Ishikawa (cell line): ENCODE results near the gene PCDH7.

Experiments used
- CEBPB ChIP-seq: IDR thresholded peaks from 2 replicates; pipeline ENCODE4 v1.6.1; 2012
- CREB1 ChIP-seq: IDR thresholded peaks from 2 replicates; pipeline ENCODE4 v1.6.1; 2012; ENCODE audit warnings: low read depth
- EP300 ChIP-seq: IDR thresholded peaks from 2 replicates; pipeline ENCODE4 v1.6.1; 2012; ENCODE audit warnings: borderline replicate concordance
- FOXM1 ChIP-seq: IDR thresholded peaks from 2 replicates; pipeline ENCODE4 v1.6.1; 2012; ENCODE audit warnings: low read depth, borderline replicate concordance
- NFIC ChIP-seq: IDR thresholded peaks from 2 replicates; pipeline ENCODE4 v1.6.1; 2012
- RAD21 ChIP-seq: IDR thresholded peaks from 2 replicates; pipeline ENCODE4 v1.6.1; 2012; ENCODE audit warnings: low read depth
- TAF1 ChIP-seq: IDR thresholded peaks from 2 replicates; pipeline ENCODE4 v1.6.1; 2012; ENCODE audit warnings: low read depth, mild to moderate bottlenecking
- TEAD4 ChIP-seq: IDR thresholded peaks from 2 replicates; pipeline ENCODE4 v1.6.1; 2012
- USF1 ChIP-seq: IDR thresholded peaks from 2 replicates; pipeline ENCODE4 v1.6.1; 2012
- YY1 ChIP-seq: IDR thresholded peaks from 2 replicates; pipeline ENCODE4 v1.6.1; 2012; ENCODE audit warnings: low read depth
- ZBTB7A ChIP-seq: IDR thresholded peaks from 2 replicates; pipeline ENCODE4 v1.6.1; 2012; ENCODE audit warnings: low read depth
- TF ChIP-seq, protein P1 (sequence below): IDR thresholded peaks from 2 replicates; pipeline ENCODE4 v1.6.1; 2012
- TF ChIP-seq, protein P2 (sequence below): IDR thresholded peaks from 2 replicates; pipeline ENCODE4 v1.6.1; 2012; ENCODE audit warnings: low read depth, mild to moderate bottlenecking

GRCh38 chr4:30722092-30722358 lies 1.9 kb downstream of the PCDH7 start:
- no peak for TF ChIP-seq RAD21
- TF ChIP-seq FOXM1 = no peak
- TF ChIP-seq TAF1 = no peak
- TF ChIP-seq CEBPB = no peak
- TF ChIP-seq CREB1 = no peak
- TF ChIP-seq, protein P1, sequence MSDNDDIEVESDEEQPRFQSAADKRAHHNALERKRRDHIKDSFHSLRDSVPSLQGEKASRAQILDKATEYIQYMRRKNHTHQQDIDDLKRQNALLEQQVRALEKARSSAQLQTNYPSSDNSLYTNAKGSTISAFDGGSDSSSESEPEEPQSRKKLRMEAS = no peak
- no peak for TF ChIP-seq USF1
- TF ChIP-seq NFIC = no peak
- TF ChIP-seq EP300 = no peak
- TF ChIP-seq, protein P2, sequence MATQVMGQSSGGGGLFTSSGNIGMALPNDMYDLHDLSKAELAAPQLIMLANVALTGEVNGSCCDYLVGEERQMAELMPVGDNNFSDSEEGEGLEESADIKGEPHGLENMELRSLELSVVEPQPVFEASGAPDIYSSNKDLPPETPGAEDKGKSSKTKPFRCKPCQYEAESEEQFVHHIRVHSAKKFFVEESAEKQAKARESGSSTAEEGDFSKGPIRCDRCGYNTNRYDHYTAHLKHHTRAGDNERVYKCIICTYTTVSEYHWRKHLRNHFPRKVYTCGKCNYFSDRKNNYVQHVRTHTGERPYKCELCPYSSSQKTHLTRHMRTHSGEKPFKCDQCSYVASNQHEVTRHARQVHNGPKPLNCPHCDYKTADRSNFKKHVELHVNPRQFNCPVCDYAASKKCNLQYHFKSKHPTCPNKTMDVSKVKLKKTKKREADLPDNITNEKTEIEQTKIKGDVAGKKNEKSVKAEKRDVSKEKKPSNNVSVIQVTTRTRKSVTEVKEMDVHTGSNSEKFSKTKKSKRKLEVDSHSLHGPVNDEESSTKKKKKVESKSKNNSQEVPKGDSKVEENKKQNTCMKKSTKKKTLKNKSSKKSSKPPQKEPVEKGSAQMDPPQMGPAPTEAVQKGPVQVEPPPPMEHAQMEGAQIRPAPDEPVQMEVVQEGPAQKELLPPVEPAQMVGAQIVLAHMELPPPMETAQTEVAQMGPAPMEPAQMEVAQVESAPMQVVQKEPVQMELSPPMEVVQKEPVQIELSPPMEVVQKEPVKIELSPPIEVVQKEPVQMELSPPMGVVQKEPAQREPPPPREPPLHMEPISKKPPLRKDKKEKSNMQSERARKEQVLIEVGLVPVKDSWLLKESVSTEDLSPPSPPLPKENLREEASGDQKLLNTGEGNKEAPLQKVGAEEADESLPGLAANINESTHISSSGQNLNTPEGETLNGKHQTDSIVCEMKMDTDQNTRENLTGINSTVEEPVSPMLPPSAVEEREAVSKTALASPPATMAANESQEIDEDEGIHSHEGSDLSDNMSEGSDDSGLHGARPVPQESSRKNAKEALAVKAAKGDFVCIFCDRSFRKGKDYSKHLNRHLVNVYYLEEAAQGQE = no peak
- TF ChIP-seq TEAD4 = no peak
- TF ChIP-seq ZBTB7A = no peak
- no peak for TF ChIP-seq YY1
